NCI-H1105 treated with DMSO at 0.1 percent for 48 hours (cell line): ENCODE data around the gene GNAT1.
"Not testable (repeated sequence)": the region's sequence is repeated elsewhere in the genome, so short reads cannot be mapped to it uniquely, and the experiment has no call there.

ENCODE experiments used
- DNase-seq: peaks from one replicate; lab custom pipeline; 2025; lab: John Stamatoyannopoulos, UW

GNAT1 gene

DNA sequence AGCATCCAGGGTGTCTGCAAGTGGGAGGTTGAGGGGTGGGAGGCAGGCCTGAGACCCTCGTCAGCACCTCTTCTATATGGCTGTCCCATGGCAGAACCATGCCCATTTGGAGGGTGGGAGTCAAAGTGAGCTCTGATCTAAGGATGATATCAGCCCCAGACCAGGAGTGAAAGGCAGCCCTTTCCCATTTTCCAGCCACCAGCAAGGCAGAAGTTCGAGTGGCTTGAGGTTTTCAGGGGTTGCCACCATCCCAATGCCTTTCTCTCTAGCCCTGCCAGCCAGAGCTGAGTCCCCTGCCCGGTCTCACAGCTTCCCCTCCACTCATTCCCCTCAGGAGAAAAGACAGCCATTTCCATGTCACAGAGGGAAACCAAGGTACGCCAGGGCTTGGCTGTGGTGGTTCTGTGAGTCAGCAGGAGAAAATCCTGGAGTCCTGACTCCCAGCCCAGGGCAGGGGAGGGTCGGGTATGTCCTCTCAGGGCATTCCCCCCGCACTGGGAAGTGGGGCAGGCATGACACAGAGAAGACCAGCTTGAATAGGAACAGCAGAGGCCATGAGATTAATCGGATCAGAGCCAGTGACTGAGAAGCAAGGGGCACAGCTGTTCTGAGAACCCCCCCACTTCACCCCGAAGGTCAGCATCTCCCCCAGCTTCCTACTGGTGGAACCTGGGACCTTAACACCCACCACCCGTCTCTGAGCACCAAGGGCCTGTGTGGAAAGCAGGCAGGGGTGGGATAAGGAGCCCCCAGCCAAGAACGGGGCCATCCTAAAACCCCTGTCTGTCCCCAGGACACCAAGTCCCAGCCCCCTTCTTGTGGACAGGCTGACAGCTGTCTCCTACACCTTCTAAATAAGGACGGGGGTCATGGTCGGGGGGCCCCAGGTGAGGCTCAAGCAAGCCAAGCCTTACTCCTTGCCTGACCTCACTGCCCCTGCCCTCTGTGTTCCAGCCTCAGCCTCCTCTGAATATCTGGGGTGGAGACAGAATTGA is 12.7 kb downstream of the GNAT1 start:
- DNase-seq: no peak

DNA sequence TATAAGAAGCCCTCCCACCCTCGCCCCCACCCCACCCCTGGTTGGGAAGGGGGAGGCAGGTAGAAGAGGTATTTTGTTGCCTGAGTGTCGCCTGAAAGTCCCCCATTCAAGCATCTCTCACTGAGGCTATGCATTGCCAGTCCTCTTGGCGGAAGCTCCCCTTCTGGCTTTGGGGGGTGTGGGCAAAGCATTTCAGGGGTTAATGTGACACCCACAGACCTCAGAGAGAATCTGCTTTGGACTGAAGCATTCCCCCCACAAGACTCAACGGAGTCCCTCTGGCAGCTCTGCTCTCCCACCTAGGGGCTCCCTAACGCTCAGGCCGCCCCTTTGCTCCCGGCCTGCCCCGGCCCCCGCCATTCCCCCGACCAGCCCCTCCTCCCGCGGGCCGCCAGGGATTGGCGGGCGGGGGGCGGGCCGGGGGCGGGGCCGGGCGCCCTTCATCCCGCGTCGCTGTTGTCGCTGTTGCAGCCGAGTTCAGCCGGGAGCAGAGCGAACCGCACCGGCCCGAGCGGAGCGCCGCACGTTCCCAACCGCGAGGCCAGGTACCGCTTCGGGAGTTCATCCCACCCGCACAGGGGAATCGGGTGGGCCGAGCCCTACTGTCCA is 13.5 kb downstream of the GNAT1 start, which contains the start of gene SLC38A3:
TSS of gene SLC38A3 (plus strand) at position 468 of the 609 bp plus-strand sequence. CDS start 8,929 bp downstream, outside the sequence.
- DNase-seq: no peak

DNA sequence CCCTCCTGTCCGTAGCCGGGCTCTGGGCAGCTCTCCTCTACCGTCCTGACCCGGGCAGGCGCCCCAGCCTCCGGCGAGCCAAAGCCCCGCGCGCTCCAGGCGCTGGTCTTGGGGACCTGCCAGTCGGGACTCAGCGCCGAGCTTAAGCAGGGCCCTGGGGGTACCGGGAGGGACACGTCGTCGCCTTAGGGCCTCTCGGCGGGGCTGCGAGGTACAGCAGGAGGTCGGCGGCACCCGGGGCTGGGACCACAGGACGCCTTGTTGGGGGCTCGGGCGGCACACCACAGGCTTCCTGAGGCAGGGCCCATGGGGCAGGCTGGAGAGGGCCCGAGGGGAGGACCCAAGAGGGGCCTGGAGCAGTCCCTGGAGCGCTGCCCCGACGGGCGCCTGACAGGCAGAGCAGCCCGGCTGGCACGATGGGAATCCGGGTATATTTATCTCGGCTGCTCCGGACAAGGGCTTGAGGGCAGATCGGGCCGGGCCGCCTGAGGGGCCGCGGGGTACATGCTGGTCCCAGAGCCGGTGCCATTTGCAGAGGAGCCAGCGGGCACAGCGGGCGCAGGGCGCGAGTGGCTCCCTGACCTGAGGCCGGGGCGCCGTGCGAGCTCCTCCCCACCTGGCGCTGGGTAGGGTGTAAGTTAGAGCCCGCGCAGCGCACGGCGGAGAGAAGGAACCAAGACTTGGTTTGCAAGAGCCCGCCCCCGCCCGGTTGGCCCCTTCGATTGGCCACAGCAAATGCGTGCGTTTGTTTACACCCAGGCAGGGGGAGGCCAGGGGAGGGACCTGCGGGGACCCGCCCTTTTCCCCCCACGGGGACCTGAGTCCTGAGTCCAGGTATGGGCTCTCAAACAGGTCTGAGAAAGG is 14.2 kb downstream of the GNAT1 start:
- DNase-seq: peak; percentile 14

DNA sequence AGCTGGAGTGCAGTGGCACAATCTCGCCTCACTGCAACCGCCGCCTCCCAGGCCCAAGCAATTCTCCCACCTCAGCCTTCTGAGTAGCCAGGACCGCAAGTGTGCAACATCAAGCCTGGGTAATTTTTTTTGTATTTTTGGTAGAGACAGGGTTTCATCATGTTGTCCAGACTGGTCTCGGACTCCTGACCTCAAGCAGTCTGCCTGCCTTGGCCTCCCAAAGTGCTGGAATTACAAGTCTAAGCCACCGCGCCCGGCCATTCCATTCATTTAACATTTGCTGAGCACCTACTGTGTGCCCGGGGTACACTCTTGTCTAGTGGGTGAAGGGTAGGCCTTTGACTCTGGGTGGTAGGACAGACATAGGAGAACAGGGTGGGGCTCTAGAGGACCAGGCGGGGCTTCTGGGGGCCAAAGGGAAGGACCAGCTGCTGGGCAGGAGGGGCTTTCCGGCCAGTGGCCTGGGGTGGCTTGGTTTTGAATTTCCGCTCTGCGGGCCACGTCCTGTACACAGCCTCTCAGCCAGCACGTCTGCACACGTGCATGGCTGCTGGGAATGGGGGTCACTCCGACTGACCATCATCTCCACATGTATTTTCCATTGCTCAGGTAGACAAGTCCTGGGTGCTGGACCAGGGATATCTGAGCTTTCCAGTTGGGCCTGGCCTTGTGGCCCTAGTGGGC is 16.1 kb downstream of the GNAT1 start:
- DNase-seq: no peak

DNA sequence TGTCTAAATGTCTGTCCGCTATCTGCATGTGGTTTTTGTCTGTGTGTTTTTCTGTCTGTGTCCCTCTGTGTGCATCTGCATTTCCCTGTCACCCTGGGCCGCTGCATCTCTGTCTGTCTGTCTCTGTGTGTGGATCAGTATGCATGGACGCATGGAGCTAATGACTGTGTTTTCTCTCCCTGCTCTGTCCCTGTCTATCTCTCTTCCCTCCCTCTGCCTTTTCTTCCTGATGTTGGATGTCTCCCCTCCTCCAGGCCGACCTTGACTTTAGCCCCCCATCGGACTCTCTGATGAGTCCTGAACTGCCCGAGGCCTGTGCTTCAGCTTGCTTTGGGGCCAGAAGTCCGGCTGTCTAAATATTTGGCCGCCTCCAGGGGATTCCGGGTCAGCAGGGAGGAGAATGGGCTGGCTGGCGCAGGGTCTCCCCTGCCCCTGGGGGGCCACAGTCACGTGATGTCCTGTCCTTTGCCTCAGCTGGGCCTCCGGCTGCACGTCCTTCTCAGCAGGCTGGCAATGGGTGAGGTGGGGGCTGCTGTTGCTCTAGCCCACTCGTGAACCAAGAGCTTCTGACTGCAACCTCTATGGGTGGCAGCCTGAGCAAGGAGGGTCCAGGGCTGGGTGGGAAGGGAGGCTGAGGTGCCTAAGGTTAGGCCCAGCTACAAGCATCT is 17.4 kb downstream of the GNAT1 start:
- no peak for DNase-seq

DNA sequence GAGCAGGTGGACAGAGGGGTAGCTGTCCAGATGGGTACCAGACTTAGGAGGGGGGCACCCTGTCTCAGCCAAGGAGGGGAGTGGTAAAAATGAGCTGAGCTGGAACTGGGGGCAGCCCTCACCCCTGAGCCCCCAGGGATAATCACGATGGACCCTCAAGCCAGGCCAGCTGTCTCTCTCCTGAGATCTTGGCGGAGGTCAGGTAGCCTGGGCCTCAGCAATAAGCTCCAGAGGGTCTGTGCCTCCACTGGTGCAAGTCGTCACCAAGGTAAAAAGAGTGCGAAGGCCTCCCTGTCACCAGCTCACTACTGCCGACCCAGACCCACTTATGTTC is 18.7 kb downstream of the GNAT1 start:
- DNase-seq: no peak

DNA sequence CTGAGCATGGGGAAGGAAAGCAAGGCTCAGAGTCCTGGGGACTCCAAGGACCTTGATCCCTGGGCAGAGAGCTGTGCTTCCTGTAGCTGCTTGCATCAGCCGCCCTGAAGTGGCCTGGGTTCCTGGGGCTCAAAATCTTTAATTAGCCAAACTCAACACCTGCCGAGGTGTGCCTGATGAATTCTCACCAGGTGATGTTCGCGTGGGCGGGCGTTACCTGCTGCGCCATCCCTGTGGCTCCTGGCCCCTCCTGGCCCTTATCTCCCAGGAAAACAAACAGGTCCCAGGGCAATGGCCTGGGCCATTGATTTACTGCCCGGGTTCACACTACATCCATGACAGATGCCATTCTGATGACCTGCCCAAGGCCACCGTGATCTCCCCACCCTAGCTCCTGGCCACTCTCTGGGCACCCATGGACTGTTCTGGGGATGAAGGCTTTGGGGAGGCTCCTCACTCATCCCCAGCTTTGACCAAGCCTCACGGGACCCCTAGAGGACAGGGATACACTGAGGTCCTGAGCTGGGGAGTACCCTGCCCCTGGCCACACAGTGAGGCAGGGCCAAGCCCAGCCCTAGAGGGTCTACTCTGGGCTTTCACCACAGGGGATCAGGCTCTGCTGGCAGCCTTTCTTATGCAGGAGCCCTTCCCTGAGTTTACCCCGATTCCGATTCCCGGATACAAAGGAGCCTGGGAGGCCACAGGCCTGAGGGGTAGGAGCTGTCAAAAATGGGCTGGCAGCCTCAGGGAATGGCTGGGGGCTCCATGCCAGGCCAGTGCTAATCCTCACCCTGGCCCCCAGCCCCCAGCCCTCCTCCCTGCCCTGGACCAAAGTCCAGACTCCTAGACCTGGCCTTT is 19.3 kb downstream of the GNAT1 start:
- DNase-seq: no peak

DNA sequence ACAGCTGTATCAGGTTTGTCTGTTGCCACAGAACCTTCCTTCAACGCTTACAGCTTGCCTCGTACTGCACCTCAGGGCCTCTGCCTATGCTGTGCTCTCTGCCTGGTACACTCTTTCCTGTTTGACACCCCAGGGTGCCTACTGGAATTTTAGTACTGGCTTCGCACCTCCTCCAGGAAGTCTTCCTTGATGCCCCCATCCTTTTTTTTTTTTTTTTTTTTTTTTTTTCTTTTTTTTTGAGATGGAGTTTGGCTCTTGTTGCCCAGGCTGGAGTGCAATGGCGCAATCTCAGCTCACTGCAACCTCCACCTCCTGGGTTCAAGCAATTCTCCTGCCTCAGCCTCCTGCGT is 19.9 kb downstream of the GNAT1 start:
- not testable (repeated sequence) for DNase-seq

DNA sequence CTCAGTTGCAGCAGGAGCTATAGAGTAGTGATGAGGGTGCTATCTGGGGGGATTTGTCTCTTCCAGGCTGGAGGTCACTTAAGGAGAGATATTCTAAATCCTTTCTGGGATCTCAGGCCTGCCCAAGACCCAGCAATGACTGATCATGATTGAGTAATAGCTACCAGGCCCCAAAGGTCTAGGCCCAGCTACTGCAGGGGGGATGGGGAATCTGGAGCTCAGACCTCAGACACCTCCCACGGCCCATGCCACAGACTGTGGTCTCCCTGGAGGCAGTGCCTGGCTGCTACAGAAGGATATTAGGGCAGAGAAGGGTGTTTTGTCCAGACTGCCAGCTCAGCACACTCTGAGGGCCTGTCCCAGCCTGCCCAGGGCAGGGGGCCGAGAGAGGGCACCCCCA is 20.5 kb downstream of the GNAT1 start:
- no peak for DNase-seq

DNA sequence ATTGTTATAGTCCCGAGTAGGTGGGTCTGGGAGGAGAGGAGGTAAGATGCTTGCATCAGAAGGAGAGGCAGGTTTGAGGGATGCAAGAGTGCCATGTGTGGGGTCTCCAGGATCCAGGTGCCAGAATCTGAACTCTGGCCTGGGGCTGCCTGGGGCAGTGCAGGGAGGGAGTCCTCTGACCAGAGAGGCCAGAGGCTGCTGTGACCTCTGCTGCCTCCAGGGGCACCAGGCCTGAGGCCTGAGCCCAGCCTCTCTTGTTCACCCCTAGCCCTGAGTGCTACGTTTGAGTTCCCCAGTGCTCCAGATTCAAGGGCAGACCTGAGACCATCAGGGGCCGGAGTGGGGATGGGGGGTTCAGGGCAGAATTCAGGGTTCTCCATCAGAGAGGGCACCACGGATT is 21.1 kb downstream of the GNAT1 start:
- no peak for DNase-seq

DNA sequence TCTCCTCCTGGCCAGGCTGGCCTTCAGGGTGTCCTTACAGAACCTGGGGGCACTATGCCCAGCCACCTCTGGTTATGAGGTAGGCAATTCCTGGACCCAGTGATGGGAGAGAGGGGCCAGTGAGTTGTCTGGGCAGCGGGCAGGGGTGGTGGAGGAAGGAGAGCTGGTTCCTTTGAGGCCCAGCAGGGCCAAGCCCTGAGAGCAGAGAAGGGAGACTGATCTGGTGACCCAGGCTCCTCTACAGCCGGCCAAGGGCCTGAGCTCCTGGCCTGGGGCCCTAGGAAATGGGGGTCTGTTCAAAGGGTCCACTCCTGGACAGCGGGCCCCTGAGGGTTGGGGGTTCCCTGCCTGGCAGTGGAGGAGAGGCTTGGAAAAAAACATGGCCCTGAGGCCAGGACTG is 21.6 kb downstream of the GNAT1 start:
- no peak for DNase-seq

DNA sequence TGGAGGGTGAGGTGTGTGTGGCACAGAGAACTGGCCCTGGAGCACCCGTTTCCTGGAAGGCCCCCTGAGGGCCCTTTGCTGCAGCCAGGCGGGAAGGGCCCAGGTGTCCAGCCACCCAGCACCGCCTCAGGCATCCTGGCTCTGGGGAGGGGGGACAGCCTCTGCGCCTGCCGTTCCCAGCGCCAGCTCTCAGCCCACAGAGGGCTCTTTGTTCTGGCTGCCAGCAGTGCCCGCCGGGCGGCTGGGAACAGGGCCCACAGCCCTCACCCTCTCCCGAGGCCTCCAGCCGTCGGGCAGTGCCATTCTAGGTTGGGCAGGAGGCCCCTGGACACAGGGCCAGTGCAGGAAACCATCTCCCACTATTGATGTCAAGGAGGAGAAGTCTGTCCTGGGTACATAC is 22.0 kb downstream of the GNAT1 start:
- DNase-seq: no peak

DNA sequence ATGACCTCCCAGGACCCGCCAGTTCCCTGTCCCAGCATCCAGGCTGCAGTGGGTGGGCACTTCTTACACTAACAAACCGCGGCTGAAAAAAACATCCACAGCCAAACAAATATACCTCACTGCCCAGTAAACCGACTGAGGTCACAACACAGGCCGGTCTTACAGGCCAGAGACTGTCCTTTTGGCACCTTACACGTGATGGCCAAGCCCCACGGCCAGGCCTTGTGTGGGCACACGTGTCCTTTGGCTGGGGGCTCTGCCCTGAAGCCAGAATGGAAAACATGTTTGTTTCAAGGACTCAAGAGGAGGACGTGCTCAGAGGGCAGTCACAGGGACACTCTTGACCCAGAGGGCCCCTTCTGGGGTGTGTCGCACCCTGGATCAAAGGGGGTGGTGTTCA is 23.4 kb downstream of the GNAT1 start:
- DNase-seq: no peak

DNA sequence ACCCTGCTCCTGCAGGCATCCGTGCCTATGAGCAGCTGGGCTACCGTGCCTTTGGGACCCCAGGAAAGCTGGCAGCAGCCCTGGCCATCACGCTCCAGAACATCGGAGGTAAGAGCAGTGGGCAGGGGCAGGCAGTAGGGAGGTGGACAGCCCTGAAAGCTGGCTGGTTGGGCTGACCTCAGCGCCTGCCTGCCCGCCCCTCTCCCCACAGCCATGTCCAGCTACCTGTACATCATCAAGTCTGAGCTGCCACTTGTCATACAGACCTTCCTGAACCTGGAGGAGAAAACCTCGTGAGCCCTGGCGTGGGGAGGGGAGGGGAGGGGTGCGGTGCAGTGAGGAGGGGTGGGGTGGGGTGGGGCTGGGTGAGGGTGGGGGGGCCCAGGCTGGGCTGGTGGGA is 24.1 kb downstream of the GNAT1 start:
- no peak for DNase-seq

DNA sequence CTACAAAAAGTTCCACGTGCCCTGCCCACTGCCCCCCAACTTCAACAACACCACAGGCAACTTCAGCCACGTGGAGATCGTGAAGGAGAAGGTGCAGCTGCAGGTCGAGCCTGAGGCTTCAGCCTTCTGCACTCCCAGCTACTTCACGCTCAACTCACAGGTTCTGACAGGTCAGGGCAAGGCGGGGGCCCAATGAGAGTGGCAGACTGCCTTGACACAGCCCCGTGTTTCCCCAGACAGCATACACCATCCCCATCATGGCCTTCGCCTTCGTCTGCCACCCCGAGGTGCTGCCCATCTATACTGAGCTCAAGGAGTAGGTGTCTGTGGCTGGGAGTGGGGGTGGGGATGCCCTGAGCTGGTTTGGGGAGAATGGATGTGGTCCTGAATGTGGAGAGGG is 26.3 kb downstream of the GNAT1 start:
- DNase-seq: no peak

DNA sequence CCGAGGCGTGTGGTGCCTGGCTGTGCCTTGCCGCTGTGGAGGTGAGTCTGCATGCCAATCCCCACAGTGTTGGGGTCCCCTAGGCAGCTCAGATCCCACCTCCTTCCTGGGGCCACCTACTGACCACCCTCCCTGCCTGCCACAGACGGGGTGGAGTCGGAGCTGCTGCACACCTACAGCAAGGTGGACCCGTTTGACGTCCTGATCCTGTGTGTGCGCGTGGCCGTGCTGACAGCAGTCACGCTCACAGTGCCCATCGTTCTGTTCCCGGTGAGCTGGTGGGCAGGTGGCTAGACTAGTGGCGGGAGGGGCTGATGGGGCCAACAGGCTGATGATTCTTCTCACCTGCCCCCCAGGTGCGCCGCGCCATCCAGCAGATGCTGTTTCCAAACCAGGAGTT is 27.0 kb downstream of the GNAT1 start:
- DNase-seq: no peak

DNA sequence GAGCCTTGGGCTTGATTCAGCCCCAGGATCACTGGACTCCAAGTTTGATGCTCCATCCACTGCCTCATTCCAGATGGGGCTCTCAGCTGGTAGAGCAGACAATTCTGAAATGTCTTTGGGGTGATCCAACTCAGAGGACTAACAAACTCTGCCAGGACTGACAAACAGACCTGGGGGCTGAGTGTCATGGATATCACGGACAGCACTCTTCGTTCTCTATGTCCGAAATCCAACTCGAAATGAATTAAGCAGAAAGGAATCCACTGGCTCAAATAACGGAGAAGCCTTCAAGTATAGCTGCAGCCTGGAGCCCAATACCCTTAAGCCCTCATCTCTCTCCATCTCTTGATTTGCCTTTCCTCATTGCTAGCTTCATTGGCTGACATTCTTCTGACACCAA is 27.9 kb downstream of the GNAT1 start:
- DNase-seq: no peak

DNA sequence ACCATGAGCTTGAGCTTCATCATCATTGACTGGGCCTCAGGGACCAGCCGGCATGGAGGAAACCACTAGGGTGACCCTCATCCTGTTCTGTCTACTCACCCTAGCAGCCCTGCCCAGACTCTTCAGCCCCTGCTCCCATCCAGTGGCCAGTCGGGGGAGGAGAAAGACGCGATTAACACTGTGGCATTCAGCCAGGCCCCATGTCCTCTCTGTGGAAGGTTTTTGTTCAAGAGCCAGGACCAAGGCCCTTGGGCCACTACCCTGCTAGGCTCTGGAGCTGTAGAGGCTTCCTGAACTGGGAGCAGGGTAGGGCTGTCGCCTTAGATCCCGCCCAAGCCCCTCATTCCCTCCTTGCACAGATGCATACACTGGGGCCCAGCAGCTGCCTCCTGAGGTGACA is 28.7 kb downstream of the GNAT1 start:
- no peak for DNase-seq

DNA sequence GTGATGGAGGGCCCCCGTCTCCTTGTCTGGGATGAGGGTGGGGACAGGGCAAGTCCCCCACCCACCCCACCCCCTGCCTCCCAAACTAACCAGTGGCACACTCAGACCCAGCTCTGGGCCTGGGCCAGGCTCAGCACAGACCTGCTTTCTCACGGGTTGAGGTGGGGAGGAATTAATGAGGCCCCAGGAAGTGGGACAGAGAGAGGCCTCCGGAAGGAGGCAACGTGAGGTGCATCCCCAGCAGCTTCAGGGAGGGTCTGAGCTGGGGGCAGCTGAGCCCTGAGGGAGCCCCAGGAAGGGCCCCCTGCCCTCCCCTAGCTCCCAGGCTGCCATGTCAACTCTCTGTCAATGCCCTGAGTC is 29.6 kb downstream of the GNAT1 start:
- DNase-seq: no peak

DNA sequence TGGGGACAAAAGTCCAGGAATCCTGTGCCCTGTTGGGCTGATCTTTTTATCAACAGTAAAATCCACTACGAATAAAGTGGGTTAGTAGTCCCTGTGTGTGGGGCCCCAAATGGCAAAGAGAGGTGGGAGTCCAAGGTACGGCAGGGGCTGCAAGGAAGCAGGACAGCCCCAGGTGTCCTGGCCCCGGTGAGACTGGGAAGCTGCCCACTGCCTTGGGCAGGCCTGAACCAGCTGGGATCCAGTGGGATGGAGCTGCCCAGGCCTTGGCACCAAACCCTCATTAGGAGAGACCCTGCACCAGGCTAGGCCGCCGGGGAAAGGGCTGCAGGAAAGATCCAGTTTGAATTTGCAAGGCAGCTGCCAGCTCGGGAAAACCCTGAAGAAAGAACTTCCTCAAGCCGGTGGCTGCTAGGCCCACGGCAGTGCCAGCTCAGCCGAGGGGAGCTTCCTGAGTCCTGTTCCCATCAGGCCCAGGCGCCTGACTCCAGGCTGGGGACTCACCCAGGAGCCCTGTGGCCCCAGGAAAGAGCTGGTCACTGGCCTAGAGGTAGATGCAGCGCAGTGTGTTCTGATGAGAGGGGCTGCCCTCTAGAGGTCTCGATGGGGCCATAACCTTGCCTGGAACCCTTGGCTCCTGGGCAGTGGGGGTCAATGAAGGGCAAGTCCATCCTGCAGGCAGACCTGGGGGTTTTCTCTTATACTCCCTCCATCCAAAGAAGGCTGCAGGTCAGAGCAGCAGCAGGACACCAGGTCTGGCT is 30.2 kb downstream of the GNAT1 start:
- no peak for DNase-seq
